ENCODE data around the gene TTLL7.
"Not testable (repeated sequence)": the region's sequence is repeated elsewhere in the genome, so short reads cannot be mapped to it uniquely, and the experiment has no call there.

Gene TTLL7

DNA sequence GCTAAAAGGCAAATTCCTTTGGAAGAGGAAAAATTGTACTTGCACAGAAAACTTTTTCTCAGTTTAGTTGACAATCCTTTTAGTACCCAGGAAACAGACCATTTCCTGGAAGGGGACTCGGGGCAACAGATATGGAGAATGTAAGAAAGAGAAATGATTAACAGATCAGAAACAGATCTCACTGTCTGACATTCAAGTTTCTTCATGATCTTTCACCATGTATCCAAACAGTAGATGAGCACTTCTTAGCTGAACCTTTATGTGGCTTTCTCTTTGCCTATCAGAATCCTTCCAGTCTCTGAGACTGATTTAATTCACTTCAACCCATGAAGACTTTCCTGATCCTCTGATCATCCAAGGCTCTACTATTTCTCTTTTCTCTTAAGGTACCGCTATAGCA lies 2.7 kb downstream of the TTLL7 start:
- no peak for DNase-seq

- DNase-seq, result no peak
These were observed 3.3 kb downstream of the TTLL7 start for GRCh38 chr1:83995649-83996048.

DNA sequence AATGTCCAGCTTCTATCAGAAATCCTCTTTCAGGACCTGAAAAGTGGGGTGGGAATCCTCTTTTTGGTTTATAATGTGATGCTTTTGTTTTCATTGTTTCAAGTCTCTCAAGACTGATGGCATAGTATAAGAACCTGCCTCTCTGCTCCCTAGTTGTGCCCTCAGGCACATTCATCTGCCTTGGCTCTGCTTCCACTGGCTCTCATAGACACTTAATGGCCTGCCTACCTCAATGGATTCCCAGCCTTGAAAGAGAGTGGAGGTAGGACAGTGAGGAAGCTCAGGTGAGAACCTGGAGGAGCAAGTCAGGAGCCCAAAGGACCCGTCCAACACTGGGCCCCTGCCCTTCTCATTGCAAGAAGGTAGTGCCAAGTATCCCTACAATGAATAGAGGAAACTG lies 4.8 kb downstream of the TTLL7 start:
- no peak for DNase-seq

- no peak for DNase-seq
These were observed 8.2 kb downstream of the TTLL7 start for GRCh38 chr1:83990734-83991133.

DNA sequence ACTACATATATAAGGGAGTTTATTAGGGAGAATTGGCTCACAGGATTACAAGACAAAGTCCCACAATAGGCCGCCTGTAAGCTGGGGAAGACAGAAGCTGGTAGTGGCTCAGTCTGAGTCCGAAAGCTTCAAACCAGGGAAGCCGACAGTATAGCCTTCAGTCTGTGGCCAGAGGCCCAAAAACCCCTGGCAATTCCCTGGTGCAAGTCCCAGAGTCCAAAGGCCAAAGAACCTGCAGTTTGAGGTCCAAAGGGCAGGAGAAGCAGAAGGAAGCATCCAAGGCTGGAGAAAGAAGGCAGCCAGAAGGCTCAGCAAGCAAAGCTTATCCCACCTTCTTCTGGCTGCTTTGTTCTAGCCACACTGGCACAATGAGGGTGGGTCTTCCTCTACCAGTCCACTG lies 13.9 kb downstream of the TTLL7 start:
- no peak for DNase-seq

DNA sequence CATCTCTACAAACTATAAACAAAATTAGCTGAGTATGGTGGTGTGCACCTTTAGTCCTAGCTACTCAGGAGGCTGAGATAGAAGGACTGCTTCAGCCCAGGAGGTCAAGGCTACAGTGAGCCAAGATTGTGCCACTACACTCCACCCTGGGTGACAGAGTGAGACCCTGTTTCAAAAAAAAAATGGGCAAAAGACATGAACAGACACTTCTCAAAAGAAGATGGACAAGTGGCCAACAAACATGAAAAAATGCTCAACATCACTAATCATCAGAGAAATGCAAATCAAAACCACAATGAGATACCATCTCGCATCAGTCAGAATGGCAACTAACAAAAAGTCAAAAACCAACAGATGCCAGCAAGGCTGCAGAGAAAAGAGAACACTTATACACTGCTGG lies 15.0 kb downstream of the TTLL7 start:
- not testable (repeated sequence) for DNase-seq

DNA sequence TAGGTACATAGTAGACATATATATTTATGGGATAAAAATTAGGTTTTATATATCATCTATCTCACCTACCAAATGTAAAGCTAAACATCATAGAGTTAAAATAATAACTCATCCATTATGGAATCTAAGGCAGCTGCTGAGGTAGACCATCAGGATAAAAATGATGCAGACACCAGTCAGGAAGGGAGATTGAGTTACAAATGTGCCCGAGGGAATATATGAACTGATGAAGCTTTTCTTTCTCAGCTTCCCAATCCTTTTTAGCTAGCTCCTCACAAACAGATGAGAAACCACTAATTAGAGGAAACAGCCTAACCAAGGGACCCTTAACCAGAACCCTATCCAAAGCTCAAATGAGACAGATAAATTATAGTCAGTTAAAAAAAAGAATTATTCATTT lies 20.9 kb downstream of the TTLL7 start:
- DNase-seq, result no peak

DNA sequence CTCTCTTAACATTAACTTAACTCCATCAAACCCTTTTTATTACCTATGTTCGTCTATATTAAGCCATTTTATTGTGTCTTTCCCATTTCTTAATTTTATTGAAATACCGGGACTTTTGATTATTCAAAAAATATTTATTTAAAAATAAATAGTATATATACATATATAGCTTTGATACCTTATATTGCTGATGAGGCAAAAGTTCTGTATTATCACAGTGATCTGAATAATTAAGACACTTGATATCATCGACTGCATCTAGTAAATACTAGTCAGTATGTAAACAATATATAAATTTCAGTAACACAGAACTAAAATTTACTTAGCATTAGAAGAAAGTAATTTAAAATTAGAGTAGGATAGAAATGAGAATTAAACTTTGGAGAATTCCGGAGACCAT lies 22.0 kb downstream of the TTLL7 start:
- no peak for DNase-seq

DNA sequence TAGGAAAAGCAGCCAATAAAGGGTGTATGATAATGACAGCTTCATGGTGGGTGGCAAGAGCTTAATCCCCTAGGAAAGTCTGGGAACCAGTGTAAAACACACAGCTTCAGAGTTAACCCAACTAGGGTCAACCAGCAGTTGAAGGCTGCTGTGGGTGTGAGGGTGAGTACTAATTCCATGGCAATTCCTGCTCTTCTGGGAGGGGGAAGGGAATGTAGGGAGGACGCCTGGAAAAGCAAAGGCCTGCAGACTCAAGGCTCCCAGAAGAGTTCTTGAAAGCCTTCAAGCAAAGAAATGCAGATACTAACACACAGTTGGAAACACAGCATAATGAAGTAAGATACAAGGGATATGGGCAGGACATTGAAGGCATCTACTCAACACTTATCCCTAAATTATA lies 28.1 kb downstream of the TTLL7 start:
- DNase-seq, result no peak

DNA sequence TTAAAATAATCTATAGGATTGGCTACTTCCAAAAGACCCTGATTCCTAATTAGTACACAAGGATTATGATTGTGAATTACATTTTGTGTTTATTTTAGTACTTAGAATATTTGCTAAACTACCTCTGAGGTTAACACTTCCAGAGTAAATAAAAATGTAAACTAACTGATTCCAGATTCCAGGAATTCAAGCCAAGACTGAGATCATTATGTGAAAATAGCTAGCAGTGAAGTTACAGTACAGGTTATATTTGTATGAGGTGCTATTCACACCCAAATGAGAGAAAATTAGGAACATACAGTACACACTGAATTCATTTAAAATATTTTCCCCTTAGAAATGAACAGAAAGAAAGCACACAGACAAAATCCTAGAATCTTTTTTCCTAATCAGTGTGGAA lies 28.8 kb downstream of the TTLL7 start:
- DNase-seq, result no peak

- no peak for DNase-seq
These were observed 31.6 kb downstream of the TTLL7 start for GRCh38 chr1:83967336-83967735.

DNA sequence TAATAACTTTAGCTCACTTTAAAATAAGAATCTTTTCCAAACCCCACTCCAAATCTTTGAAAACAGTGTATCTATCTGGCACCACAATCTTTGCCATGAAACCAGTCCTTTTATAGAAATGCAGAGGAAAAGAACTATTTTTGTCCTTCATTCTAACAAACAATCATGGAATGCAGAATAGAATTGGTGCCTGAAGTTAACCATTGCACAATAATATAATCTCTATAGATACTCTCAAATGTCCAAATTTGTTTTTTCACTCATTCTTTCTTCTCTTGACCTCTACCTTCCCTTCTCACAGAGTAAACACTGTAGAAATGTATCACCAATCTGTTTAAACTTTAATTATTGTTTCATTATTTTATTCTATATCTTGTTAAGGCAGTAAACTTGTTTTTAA lies 34.8 kb downstream of the TTLL7 start:
- no peak for DNase-seq

DNA sequence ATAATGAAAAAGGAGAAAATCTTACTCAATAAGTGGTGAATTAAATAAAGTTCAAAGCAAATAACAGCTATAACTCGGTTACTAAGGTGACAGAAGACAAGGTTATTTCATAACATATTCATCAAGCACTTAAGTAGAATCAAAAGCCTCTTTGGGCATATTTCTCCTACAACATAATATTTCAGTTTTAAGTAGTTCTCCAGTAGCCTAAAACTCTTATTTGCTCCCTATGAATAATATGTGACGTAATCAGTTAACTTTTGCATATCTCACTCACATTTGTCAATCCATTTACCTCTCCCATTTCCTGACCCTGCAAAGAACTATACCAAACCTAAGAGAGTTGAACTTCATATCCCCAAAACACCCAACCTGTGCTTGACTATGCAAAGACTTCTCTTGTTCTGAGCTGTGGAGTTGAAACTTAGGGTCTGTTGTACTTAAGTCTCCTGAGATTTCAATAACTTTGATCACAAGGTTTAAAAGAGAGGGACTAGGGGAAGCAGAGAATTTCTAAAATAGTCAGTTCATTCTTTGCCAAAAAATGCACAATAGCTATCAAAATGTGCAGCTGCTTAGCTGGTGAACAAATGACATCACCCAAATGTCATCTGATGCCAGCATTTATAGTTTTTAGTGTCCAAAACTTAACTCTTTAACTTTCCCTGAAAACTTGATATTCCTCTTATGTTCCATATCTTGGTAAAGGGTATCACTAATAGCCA lies 37.2 kb downstream of the TTLL7 start:
- no peak for DNase-seq

- no peak for DNase-seq
These were observed 38.2 kb downstream of the TTLL7 start for GRCh38 chr1:83960669-83961277.

GRCh38 chr1:83959824-83960498 lies 39.0 kb downstream of the TTLL7 start:
- DNase-seq, result no peak

GRCh38 chr1:83958704-83959103 lies 40.2 kb downstream of the TTLL7 start:
- DNase-seq, result no peak

GRCh38 chr1:83954166-83954823 lies 44.6 kb downstream of the TTLL7 start:
- no peak for DNase-seq

GRCh38 chr1:83950106-83950661 lies 48.7 kb downstream of the TTLL7 start:
- no peak for DNase-seq

DNA sequence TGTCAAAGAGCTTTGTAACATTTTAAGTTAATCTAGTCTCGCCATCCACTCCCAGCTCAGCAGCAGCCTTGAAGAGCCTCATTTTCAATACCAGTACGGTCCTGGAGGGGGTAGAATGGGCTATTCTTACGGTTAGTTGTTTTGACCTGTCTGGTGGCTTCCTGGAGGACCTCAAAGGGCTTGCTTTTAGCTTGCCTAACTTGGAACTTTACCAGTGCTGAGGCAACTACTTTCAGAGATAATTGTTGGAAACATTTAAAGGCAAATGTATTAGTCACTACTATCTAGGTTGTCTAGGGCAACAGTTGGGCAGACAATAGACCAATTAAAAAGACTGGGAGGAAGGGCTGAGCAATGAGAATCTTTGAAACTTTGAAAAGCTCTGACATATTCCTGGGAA lies 56.0 kb downstream of the TTLL7 start:
- no peak for DNase-seq

GRCh38 chr1:83934550-83934949 lies 64.4 kb downstream of the TTLL7 start:
- no peak for DNase-seq

GRCh38 chr1:83932693-83933092 lies 66.2 kb downstream of the TTLL7 start:
- DNase-seq, result no peak

DNA sequence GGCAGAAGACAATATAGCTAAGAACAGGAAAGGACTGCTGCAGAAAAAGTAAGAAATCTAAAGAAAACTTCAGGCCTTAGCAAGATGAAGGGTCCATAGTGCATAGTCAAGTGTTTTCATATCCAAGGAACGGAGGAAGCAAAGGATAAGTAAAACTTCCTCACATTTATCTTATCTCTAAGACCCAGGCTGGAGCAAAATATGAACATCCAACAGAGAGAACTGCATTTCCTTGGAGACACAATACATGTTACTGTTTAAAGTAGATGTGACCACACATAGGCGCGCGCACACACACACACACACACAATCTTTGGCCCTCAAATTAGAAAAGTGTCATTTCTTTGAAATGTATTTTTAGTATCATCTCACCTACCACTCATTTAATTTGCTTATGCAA lies 66.7 kb downstream of the TTLL7 start:
- DNase-seq, result no peak

- no peak for DNase-seq
These were observed 67.2 kb downstream of the TTLL7 start for GRCh38 chr1:83931658-83932253.

All from activated CD4-positive, alpha-beta T cell treated with anti-CD3 and anti-CD28 coated beads for 1 hour (primary cell).